ENCODE measurements around the gene LAMB2.

DNA sequence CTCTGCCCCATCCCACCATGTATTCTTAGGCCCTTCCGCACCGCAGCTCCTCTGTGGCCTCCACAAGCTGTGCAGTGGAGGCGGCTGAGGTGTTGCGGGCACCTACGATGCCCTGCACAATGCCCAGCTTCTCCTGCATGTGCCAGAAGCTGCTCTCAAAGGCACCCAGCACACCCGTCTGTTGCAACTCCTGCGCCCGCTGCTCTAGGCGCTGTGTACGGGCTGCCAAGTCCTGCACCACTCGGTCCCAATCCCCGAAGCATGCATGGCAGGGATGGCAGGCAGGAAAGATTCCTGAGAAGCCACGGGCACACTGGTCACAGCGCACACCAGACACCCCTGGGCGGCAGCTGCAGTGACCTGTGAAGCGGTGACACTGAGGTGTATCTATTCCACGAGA lies 9.2 kb downstream of the LAMB2 start:
- TF ChIP-seq, protein P1, sequence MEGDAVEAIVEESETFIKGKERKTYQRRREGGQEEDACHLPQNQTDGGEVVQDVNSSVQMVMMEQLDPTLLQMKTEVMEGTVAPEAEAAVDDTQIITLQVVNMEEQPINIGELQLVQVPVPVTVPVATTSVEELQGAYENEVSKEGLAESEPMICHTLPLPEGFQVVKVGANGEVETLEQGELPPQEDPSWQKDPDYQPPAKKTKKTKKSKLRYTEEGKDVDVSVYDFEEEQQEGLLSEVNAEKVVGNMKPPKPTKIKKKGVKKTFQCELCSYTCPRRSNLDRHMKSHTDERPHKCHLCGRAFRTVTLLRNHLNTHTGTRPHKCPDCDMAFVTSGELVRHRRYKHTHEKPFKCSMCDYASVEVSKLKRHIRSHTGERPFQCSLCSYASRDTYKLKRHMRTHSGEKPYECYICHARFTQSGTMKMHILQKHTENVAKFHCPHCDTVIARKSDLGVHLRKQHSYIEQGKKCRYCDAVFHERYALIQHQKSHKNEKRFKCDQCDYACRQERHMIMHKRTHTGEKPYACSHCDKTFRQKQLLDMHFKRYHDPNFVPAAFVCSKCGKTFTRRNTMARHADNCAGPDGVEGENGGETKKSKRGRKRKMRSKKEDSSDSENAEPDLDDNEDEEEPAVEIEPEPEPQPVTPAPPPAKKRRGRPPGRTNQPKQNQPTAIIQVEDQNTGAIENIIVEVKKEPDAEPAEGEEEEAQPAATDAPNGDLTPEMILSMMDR (IDR thresholded peaks at IDR 0.05): no peak
- TF ChIP-seq POLR2A (IDR thresholded peaks at IDR 0.05): no peak
